ENCODE measurements around the gene CDC45.
"Not testable (repeated sequence)": the region's sequence is repeated elsewhere in the genome, so short reads cannot be mapped to it uniquely, and the experiment has no call there.

Gene CDC45

GRCh38 chr22:19517919-19518611 is 38.3 kb downstream of the CDC45 start:
- no peak for DNase-seq

- no peak for DNase-seq
These were observed 38.9 kb downstream of the CDC45 start for GRCh38 chr22:19518635-19519034.

GRCh38 chr22:19519041-19519926 is 39.6 kb downstream of the CDC45 start:
- DNase-seq, result no peak

- no peak for DNase-seq
These were observed 40.3 kb downstream of the CDC45 start for GRCh38 chr22:19520007-19520406.

- DNase-seq, result no peak
These were observed 41.0 kb downstream of the CDC45 start for GRCh38 chr22:19520566-19521305.

GRCh38 chr22:19522190-19522880 is 42.6 kb downstream of the CDC45 start:
- peak; percentile 98 for DNase-seq

- peak; percentile 80 for DNase-seq
These were observed 43.1 kb downstream of the CDC45 start for GRCh38 chr22:19522881-19523239.

- peak; percentile 79 for DNase-seq
These were observed 43.8 kb downstream of the CDC45 start for GRCh38 chr22:19523240-19524169.

GRCh38 chr22:19524170-19525115 is 44.7 kb downstream of the CDC45 start, which contains the start of gene CLDN5:
TSS of gene CLDN5 (minus strand) at chr22:19524410. CDS start at chr22:19524255, 155 bp downstream.
- DNase-seq, result peak; percentile 94

- no peak for DNase-seq
These were observed 45.5 kb downstream of the CDC45 start for GRCh38 chr22:19525116-19525660.

GRCh38 chr22:19525666-19526065 is 45.9 kb downstream of the CDC45 start:
- DNase-seq, result no peak

GRCh38 chr22:19526076-19526701 is 46.5 kb downstream of the CDC45 start:
- no peak for DNase-seq

GRCh38 chr22:19526702-19527111 is 47.0 kb downstream of the CDC45 start:
- no peak for DNase-seq

- DNase-seq, result peak; percentile 20
These were observed 47.6 kb downstream of the CDC45 start for GRCh38 chr22:19527321-19527721.

GRCh38 chr22:19527861-19528417 is 48.2 kb downstream of the CDC45 start:
- no peak for DNase-seq

GRCh38 chr22:19529811-19530210 is 50.1 kb downstream of the CDC45 start:
- DNase-seq, result no peak

GRCh38 chr22:19530751-19531150 is 51.0 kb downstream of the CDC45 start:
- no peak for DNase-seq

- not testable (repeated sequence) for DNase-seq
These were observed 51.6 kb downstream of the CDC45 start for GRCh38 chr22:19531327-19531726.

GRCh38 chr22:19533049-19533626 is 53.4 kb downstream of the CDC45 start:
- DNase-seq, result no peak
